A673 (cell line): ENCODE measurements around the gene SPTAN1.

ENCODE experiments used
- CTCF ChIP-seq: fragments of 300-800, 200-600 bp; sonication (generic); conservative IDR thresholded peaks from 2 replicates; pipeline ENCODE4 v1.5.1; 2017; ENCODE audit warnings: low read depth, mild to moderate bottlenecking, antibody characterized with exemption, low read length, moderate library complexity, mixed read lengths
- EZH2 ChIP-seq: fragments of 200-600 bp; sonication (generic); IDR thresholded peaks from 2 replicates; pipeline ENCODE4 v1.6.1; 2017; ENCODE audit warnings: borderline replicate concordance, low read depth, mild to moderate bottlenecking, mixed read lengths, antibody characterized with exemption, low read length; ENCODE audit not compliant: poor library complexity, severe bottlenecking

DNA sequence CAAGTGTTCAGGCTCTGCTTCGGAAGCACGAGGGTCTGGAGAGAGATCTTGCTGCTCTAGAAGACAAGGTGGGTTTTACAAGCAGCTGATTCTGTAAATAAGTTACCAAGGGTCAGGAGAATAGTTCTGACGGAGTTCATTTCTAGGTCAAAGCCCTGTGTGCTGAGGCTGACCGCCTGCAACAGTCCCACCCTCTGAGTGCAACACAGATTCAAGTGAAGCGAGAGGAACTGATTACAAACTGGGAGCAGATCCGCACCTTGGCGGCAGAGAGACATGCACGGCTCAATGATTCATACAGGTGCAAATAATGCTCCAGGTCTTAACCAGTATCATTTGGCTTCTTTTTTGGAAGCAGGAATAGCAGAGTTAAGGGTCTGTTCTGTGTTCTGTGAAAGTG, 24.8 kb downstream of the SPTAN1 start:
- TF ChIP-seq CTCF (no peak), EZH2 (no peak)
